Chondrocyte (in vitro differentiated cells): ENCODE results near the gene API5. TPM values are rescaled to one million over a fixed set of nuclear protein-coding genes. Genes with fewer than 3 reads are reported as not detected.
A peak's percentile ranks its signal among the peaks of the same experiment; 100 is the strongest.

Source experiments
- DNase-seq: peaks from one replicate; pipeline ENCODE4 v3.0.0; 2021; ENCODE audit warnings: mixed read lengths, low spot score
- H3K27ac Mint-ChIP-seq: one replicate; pipeline ENCODE4 v1.8.0; 2021; ENCODE audit warnings: mild to moderate bottlenecking, moderate library complexity, mixed read lengths; ENCODE audit not compliant: unreplicated experiment
- H3K27me3 Mint-ChIP-seq: 2 replicates; pipeline ENCODE4 v1.8.0; 2021; ENCODE audit warnings: low read depth, mixed read lengths
- H3K36me3 Mint-ChIP-seq: 2 replicates; pipeline ENCODE4 v1.8.0; 2021; ENCODE audit warnings: low read depth, mixed read lengths
- H3K4me1 Mint-ChIP-seq: 2 replicates; pipeline ENCODE4 v1.8.0; 2021; ENCODE audit warnings: low read depth, mild to moderate bottlenecking, mixed read lengths
- H3K4me3 Mint-ChIP-seq: one replicate; pipeline ENCODE4 v1.8.0; 2021; ENCODE audit warnings: mild to moderate bottlenecking, moderate library complexity, mixed read lengths; ENCODE audit not compliant: unreplicated experiment
- H3K9me3 Mint-ChIP-seq: 2 replicates; pipeline ENCODE4 v1.8.0; 2021; ENCODE audit warnings: low read depth, mixed read lengths
- CTCF ChIP-seq: fragments of 200-600 bp; sonication (generic); IDR thresholded peaks from 2 replicates; pipeline ENCODE4 v1.5.0; 2021; ENCODE audit warnings: antibody characterized with exemption, mild to moderate bottlenecking, moderate library complexity
- total RNA-seq: library from RNA; stranded (reverse); gene quantifications from 3 replicates; pipeline ENCODE4 v1.2.1, GENCODE V29; 2021

The API5 gene
- total RNA-seq, 1 donor from 2014 or later = 82.3 TPM

DNA sequence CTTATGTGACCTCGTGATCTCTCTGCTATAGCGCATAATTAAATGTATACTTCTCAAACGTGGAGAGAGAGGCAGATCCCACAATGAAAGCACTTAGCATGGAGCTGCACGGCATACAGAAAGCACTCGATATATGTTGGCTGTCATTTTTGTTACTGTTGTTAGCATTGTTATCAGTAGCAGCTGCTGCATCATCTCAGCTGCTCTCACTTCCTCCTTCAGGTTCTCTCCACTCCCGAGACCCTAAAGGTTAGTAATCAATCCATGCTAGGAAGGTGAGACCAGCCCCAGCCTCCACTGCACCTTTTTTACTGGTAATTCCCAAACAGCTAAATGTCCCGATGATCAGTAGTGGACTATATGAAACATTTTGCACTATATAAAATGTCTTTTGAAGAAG, 13.4 kb upstream of the API5 start:
- Mint-ChIP-seq H3K4me3 (no peak overlapping the region), H3K27me3 (peaks cover 11% of the 10 kb centered on the region), H3K9me3 (peaks cover 27% of the 10 kb centered on the region), H3K4me1 (no peaks in the 10 kb centered on the region), H3K27ac (no peak overlapping the region), H3K36me3 (peaks cover 4% of the 10 kb centered on the region)
- no peak for TF ChIP-seq CTCF
- no peak for DNase-seq

DNA sequence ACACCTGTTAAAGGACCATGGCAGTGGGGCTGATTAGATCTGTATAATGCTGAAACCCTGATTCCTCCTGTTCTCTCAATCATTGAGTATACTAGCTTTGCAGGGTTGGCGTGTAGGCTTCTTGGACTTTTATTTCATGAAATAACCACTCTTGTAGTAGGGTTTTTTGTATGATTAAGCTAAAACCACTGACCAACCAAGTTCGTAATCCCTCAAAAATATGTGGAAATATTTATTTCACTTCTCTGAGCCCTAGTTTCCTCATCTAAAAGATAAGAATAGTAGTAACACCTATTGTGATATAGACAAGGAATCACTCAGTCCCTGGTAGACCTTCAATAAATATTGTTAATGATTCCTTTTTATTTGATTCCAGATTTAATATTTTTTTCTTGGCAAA, 4.2 kb downstream of the API5 start:
- no peak for TF ChIP-seq CTCF
- no peak for DNase-seq
- Mint-ChIP-seq H3K4me3 (no peak overlapping the region), H3K9me3 (no peaks in the 10 kb centered on the region), H3K27ac (peak overlapping the region; percentile 76), H3K4me1 (peaks cover 51% of the 10 kb centered on the region), H3K36me3 (peaks cover 3% of the 10 kb centered on the region), H3K27me3 (no peaks in the 10 kb centered on the region)

DNA sequence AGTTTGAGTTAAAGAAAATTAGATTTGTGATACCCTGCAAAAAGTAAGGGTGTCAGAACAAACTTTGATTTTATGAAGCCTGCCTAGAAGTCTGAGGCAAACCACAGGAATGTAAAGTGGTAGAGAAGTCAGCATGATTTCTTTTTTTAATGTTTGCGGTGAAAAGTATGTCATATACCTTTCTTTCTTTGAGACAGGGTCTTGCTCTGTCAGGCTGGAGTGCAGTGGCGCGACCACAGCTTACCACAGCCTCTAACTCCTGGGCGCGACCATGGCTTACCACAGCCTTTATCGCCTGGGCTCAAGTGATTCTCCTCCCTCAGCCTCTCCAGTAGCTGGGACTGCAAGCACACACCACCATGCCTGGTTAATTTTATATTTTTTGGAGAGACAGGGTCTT, 4.7 kb downstream of the API5 start:
- TF ChIP-seq CTCF = no peak
- Mint-ChIP-seq H3K4me1 (peaks cover 49% of the 10 kb centered on the region), H3K27me3 (no peaks in the 10 kb centered on the region), H3K27ac (peak overlapping the region; percentile 76), H3K36me3 (peaks cover 4% of the 10 kb centered on the region), H3K9me3 (no peaks in the 10 kb centered on the region), H3K4me3 (no peak overlapping the region)
- no peak for DNase-seq

DNA sequence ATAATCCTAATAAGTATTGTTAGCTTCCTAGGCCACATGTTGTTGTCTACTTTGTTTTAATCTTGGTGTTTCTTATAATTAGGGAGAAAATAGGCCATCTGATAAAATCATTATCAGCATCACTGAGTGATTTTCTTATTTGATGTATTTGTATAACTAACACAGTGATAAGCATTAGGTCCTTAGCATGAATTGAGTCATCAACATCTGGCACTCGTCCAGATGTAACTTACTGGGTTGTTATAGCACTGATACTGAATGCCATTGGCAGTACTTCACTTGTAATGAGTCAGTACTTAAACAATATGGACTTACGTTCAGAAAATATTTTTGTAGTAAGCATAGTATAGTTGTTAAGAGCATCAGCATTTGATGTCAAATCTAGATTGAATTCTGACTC, 16.2 kb downstream of the API5 start:
- Mint-ChIP-seq H3K27me3 (no peaks in the 10 kb centered on the region), H3K27ac (peak overlapping the region; percentile 17), H3K36me3 (peaks cover 42% of the 10 kb centered on the region), H3K4me1 (peaks cover 8% of the 10 kb centered on the region), H3K4me3 (no peak overlapping the region), H3K9me3 (no peaks in the 10 kb centered on the region)
- no peak for DNase-seq
- TF ChIP-seq CTCF = no peak

DNA sequence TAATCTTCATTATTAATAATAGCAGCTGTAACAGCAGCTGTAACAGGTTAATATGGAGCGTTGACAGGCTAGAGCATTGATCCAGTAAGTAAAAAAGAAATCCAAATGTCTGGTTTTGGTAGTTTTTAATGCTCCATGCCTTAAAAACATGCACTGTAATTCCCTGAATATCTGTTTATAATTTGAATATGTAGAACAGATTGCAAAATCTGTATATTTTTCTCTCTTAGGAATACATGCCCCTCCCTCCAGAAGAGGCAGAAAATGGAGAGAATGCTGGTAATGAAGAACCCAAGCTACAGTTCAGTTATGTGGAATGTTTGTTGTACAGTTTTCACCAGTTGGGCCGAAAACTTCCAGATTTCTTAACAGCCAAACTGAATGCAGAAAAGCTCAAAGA, 16.7 kb downstream of the API5 start:
- Mint-ChIP-seq H3K9me3 (no peaks in the 10 kb centered on the region), H3K36me3 (peaks cover 37% of the 10 kb centered on the region), H3K4me3 (no peak overlapping the region), H3K27ac (peak overlapping the region; percentile 17), H3K27me3 (no peaks in the 10 kb centered on the region), H3K4me1 (peaks cover 8% of the 10 kb centered on the region)
- TF ChIP-seq CTCF = no peak
- no peak for DNase-seq
